ENCODE measurements around the gene KTN1. TPM values are rescaled to one million over a fixed set of nuclear protein-coding genes. Genes with fewer than 3 reads are reported as not detected.

KTN1 gene
- total RNA-seq, 2 donors from 2014 or later = 109 to 112 TPM

GRCh38 chr14:55547650-55548315, 32.2 kb upstream of the KTN1 start:
- Mint-ChIP-seq H3K27me3 (peaks cover 5 to 11% of the 10 kb centered on the region in 2 donors), H3K4me3 (no peak overlapping the region), H3K27ac (no peak overlapping the region), H3K4me1 (ENCODE audit: low read depth in 2 of 2) (no peaks in the 10 kb centered on the region), H3K36me3 (no peaks in the 10 kb centered on the region), H3K9me3 (no peaks in the 10 kb centered on the region)
- DNase-seq (ENCODE audit: low spot score) (no peak), ATAC-seq (peak in 1 of 2 donors; percentile 17)

DNA sequence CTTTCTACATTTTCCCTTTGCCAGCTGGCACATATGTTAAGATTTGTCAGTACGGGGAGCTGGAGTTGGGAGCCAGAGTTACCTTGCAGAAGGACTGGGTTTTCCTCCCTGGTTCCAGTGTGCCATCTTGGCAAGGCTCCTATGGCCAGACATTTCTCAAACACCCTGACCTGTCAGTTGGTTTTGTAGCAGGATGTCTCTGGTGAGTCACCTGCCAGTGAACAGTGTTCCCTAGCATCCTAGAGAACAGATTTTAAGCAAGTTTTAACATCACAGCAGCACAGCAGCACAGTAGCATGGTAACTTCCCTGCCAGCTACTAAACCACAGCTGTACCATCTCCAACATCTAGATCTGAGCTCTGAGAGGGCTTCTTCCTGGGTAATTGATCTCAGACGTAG, 26.2 kb upstream of the KTN1 start:
- Mint-ChIP-seq H3K27ac (no peak overlapping the region), H3K4me1 (ENCODE audit: low read depth in 2 of 2) (no peaks in the 10 kb centered on the region), H3K4me3 (no peak overlapping the region), H3K27me3 (peaks cover 13 to 18% of the 10 kb centered on the region in 2 donors), H3K9me3 (no peaks in the 10 kb centered on the region), H3K36me3 (no peaks in the 10 kb centered on the region)
- no peak for DNase-seq (ENCODE audit: low spot score)
- ATAC-seq = no peak

DNA sequence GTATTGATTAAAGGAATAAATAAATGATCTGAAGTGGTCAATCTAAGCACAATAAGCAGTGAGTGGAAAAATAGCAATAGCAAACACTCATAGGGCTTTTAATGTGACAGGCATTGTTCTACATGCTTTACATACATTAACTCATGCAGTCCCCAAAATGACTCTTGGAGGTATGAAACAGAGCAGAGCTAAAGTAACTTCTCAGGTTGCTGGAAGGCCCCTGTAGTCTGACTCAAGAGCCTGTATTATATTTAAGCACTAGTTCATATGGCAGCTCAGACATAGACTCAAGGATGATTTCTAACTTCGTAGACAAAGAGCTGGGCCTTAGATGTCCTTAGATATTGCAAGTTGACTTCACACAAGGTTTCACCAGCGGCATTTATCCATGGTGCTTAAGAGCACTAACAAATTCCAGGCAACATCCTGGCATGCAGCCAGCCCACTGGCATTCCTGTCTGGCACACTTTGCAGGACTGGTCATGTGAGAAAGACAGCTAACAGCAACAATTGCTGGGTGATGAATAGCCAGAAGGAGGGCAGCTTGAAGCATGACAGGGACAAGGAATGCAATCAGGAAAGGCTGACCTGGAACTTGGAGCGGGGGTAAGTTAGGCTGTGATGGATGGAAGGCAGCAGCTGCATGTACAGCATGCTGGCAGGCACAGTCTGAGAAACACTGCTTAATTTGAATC, 22.9 kb upstream of the KTN1 start:
- Mint-ChIP-seq H3K9me3 (no peaks in the 10 kb centered on the region), H3K4me3 (no peak overlapping the region), H3K27ac (no peak overlapping the region), H3K27me3 (peaks cover 12 to 17% of the 10 kb centered on the region in 2 donors), H3K4me1 (ENCODE audit: low read depth in 2 of 2) (no peaks in the 10 kb centered on the region), H3K36me3 (no peaks in the 10 kb centered on the region)
- no peak for ATAC-seq
- DNase-seq (ENCODE audit: low spot score) = no peak

- peaks cover 16 to 17% of the 10 kb centered on the region in 2 donors for H3K27me3 Mint-ChIP-seq
- ATAC-seq (no peak), DNase-seq (ENCODE audit: low spot score) (no peak)
- no peaks in the 10 kb centered on the region for H3K36me3 Mint-ChIP-seq
- no peak overlapping the region for H3K27ac Mint-ChIP-seq
- no peaks in the 10 kb centered on the region for H3K9me3 Mint-ChIP-seq
- H3K4me3 Mint-ChIP-seq = no peak overlapping the region
- H3K4me1 Mint-ChIP-seq (ENCODE audit: low read depth in 2 of 2) = no peaks in the 10 kb centered on the region
Observed at GRCh38 chr14:55562135-55562534, 17.9 kb upstream of the KTN1 start.

DNA sequence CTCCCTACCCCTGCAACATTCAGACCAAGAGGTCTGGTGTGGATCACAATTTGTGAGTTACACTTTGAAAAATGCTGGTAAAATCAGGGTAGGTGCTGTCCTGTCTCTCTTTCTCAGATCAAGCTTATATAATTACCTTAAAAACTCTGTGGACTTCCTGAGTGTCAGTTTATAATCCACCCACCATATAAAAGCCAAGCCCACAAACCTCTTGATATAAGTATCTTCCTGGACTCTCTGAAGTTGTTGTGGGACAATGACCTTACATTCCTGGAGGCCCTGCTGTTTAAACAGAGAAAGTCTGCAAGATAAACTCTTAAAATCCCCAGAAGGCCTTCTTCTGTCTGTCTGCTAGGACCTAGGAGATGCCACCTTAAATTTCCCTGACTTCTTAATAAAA, 11.4 kb upstream of the KTN1 start:
- peaks cover 14 to 19% of the 10 kb centered on the region in 2 donors for H3K27me3 Mint-ChIP-seq
- no peaks in the 10 kb centered on the region for H3K36me3 Mint-ChIP-seq
- no peak overlapping the region for H3K4me3 Mint-ChIP-seq
- H3K4me1 Mint-ChIP-seq (ENCODE audit: low read depth in 2 of 2) = no peaks in the 10 kb centered on the region
- ATAC-seq = no peak
- no peak for DNase-seq (ENCODE audit: low spot score)
- H3K27ac Mint-ChIP-seq = no peak overlapping the region
- no peaks in the 10 kb centered on the region for H3K9me3 Mint-ChIP-seq

- ATAC-seq (no peak), DNase-seq (ENCODE audit: low spot score) (no peak)
- Mint-ChIP-seq H3K27me3 (peaks cover 8 to 10% of the 10 kb centered on the region in 2 donors), H3K4me3 (no peak overlapping the region), H3K36me3 (no peaks in the 10 kb centered on the region), H3K9me3 (no peaks in the 10 kb centered on the region), H3K27ac (no peak overlapping the region), H3K4me1 (ENCODE audit: low read depth in 2 of 2) (no peaks in the 10 kb centered on the region)
Observed at GRCh38 chr14:55571125-55571889, 8.7 kb upstream of the KTN1 start.

DNA sequence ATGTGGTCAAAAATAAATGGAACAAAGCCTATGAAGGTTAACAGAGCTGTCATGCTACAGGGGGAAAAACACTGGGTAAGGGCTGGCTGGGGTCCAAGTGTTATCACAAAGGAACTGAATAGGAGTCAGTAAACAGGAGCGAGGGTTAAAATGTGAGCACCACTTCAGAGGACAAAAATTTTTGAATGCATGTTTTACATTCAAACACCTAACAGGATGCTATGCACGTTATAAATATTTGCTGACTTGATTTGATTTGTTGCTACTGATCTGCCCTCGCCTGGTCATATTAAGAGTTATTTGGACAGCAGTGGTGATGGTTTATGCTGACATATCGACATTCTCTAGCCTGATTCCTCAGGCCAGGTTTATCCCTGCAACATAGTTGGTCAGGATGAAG, 7.4 kb upstream of the KTN1 start:
- ATAC-seq (no peak), DNase-seq (ENCODE audit: low spot score) (no peak)
- Mint-ChIP-seq H3K27me3 (peaks cover 7 to 9% of the 10 kb centered on the region in 2 donors), H3K9me3 (no peaks in the 10 kb centered on the region), H3K4me3 (no peak overlapping the region), H3K36me3 (no peaks in the 10 kb centered on the region), H3K4me1 (ENCODE audit: low read depth in 2 of 2) (no peaks in the 10 kb centered on the region), H3K27ac (no peak overlapping the region)

DNA sequence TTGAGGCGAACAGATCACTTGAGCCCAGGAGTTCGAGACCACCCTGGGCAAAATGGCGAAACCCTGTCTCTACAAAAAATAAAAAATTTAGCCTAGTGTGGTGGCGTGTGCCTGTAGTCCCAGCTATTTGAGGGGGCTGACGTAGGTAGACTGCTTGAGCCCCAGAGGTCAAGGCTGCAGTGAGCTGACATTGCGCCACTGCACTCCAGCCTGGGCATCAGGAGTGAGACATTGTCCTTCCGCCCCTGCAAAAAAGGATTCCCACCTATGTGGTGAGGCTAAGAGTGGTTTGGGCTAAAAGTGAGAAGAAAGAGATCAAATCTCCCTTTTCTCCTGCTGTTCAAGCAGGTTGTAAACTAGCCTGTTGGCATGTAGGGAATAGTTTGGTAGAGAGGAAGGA, 5.0 kb upstream of the KTN1 start:
- ATAC-seq (no peak), DNase-seq (ENCODE audit: low spot score) (no peak)
- no peaks in the 10 kb centered on the region for H3K9me3 Mint-ChIP-seq
- H3K36me3 Mint-ChIP-seq = no peaks in the 10 kb centered on the region
- H3K27me3 Mint-ChIP-seq = peaks cover 0 to 5% of the 10 kb centered on the region in 2 donors
- H3K4me3 Mint-ChIP-seq = no peak overlapping the region
- H3K4me1 Mint-ChIP-seq (ENCODE audit: low read depth in 2 of 2) = peaks cover 9 to 15% of the 10 kb centered on the region in 2 donors
- H3K27ac Mint-ChIP-seq = no peak overlapping the region

- Mint-ChIP-seq H3K27ac (no peak overlapping the region), H3K4me1 (ENCODE audit: low read depth in 2 of 2) (peaks cover 18 to 26% of the 10 kb centered on the region in 2 donors), H3K36me3 (no peaks in the 10 kb centered on the region), H3K4me3 (no peak overlapping the region), H3K9me3 (no peaks in the 10 kb centered on the region), H3K27me3 (peaks cover 0 to 3% of the 10 kb centered on the region in 2 donors)
- DNase-seq (ENCODE audit: low spot score) (no peak), ATAC-seq (no peak)
Observed at GRCh38 chr14:55577229-55577628, 2.8 kb upstream of the KTN1 start.

DNA sequence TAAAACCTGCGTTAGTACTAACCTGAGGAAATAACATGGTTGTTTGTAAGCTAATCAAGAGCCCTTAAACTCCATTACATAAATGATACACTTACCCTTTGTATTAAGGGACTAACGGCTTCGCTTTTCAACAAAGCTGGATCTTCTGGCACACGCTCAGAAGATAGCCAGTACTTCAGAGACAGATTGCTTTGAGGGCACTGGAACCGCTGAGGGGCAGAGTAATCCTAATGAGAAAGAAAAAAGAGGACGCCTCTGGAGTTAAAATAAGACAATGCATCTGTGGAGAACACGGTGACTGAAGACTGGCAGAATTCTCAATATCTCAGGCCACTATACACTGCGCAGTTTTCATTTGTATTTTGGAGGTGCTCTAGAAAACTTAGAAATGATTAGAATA, 1.5 kb upstream of the KTN1 start:
- peak overlapping the region; percentile 87 to 92 for H3K27ac Mint-ChIP-seq
- H3K36me3 Mint-ChIP-seq = no peaks in the 10 kb centered on the region
- DNase-seq (ENCODE audit: low spot score) (no peak), ATAC-seq (no peak)
- H3K4me3 Mint-ChIP-seq = peak overlapping the region; percentile 94
- H3K9me3 Mint-ChIP-seq = no peaks in the 10 kb centered on the region
- no peaks in the 10 kb centered on the region for H3K27me3 Mint-ChIP-seq
- H3K4me1 Mint-ChIP-seq (ENCODE audit: low read depth in 2 of 2) = peaks cover 18 to 26% of the 10 kb centered on the region in 2 donors

DNA sequence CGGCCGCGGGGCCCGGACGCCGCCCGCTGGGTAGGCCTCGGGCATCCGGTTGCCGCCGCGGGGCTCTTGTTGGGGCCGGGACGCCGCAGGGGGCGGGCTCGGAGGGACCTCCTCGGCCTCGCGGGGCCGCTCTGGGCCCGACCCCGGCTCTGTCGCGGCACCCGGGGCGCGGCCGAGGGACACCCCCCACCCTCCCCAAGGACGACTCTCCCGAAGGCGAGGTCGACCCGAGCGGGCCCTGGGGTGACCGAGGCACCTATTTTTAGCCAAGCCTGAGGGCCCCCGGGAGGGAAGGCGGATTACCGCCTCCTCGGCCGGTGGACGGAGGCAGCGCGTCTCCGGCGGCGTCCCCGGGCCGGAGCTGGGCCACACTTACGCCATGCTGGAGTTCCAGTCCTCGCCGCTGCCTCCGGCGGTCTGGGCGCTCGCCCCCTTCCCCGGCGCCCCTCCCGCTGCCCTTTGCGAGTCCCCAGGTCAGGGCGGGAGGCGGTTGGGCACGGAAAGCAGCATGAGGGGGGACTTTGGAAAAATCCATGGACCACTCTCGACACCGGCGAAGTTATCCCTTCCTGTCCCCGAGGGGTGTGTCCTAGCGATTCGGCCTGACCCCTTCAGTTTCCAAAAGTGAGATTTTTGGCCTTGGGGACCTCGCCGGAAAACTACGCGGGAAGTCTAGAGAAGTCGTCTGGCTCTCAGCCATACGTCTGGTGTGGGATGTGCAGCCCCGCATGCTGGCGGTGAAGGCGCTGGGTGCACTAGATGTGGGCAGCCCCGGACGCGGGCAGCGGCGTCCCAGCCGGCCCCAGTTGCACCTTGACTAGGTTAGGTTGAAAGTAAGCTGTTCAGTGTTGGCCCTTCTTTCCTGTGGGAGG, 699 bp downstream of the KTN1 start:
- Mint-ChIP-seq H3K4me3 (peak overlapping the region; percentile 95), H3K4me1 (ENCODE audit: low read depth in 2 of 2) (peaks cover 18 to 26% of the 10 kb centered on the region in 2 donors), H3K27ac (peak overlapping the region; percentile 56 to 64), H3K27me3 (no peaks in the 10 kb centered on the region), H3K9me3 (no peaks in the 10 kb centered on the region), H3K36me3 (no peaks in the 10 kb centered on the region)
- ATAC-seq = peak; percentile 84 to 87
- peak; percentile 83 for DNase-seq (ENCODE audit: low spot score)

GRCh38 chr14:55581342-55581771, 1.4 kb downstream of the KTN1 start:
- no peaks in the 10 kb centered on the region for H3K27me3 Mint-ChIP-seq

GRCh38 chr14:55582746-55583145, 2.7 kb downstream of the KTN1 start:
- no peaks in the 10 kb centered on the region for H3K27me3 Mint-ChIP-seq
- H3K27ac Mint-ChIP-seq = no peak overlapping the region
- no peaks in the 10 kb centered on the region for H3K9me3 Mint-ChIP-seq
- H3K4me3 Mint-ChIP-seq = peak overlapping the region; percentile 20
- DNase-seq (ENCODE audit: low spot score) (no peak), ATAC-seq (no peak)
- H3K36me3 Mint-ChIP-seq = no peaks in the 10 kb centered on the region
- peaks cover 32 to 45% of the 10 kb centered on the region in 2 donors for H3K4me1 Mint-ChIP-seq (ENCODE audit: low read depth in 2 of 2)

More at GRCh38 chr14:55581342-55581771, 1.4 kb downstream of the KTN1 start:
- H3K27ac Mint-ChIP-seq = peak overlapping the region; percentile 56 to 64
- H3K4me1 Mint-ChIP-seq (ENCODE audit: low read depth in 2 of 2) = peaks cover 23 to 32% of the 10 kb centered on the region in 2 donors
- H3K36me3 Mint-ChIP-seq = no peaks in the 10 kb centered on the region
- H3K9me3 Mint-ChIP-seq = no peaks in the 10 kb centered on the region
- no peak for DNase-seq (ENCODE audit: low spot score)
- peak overlapping the region; percentile 95 for H3K4me3 Mint-ChIP-seq
- ATAC-seq = no peak

Measured in natural killer cell treated with Interleukin-12 subunit alpha and Interleukin-12 subunit beta and Interleukin-15 and Interleukin-18, amount 100 ng/mL, for 72 hours (primary cell).